CD4-positive, alpha-beta T cell treated with Interleukin-10 for 1 hour (primary cell): ENCODE results near the gene PDXK.

Experiments
- DNase-seq: peaks from one replicate; pipeline ENCODE4 v3.0.0-alpha.2; 2020

The PDXK gene

GRCh38 chr21:43744725-43745124 is 25.8 kb downstream of the PDXK start:
- no peak for DNase-seq

- DNase-seq: no peak
These were observed 27.0 kb downstream of the PDXK start for GRCh38 chr21:43745772-43746517.

- DNase-seq: no peak
These were observed 29.7 kb downstream of the PDXK start for GRCh38 chr21:43748622-43749021.

DNA sequence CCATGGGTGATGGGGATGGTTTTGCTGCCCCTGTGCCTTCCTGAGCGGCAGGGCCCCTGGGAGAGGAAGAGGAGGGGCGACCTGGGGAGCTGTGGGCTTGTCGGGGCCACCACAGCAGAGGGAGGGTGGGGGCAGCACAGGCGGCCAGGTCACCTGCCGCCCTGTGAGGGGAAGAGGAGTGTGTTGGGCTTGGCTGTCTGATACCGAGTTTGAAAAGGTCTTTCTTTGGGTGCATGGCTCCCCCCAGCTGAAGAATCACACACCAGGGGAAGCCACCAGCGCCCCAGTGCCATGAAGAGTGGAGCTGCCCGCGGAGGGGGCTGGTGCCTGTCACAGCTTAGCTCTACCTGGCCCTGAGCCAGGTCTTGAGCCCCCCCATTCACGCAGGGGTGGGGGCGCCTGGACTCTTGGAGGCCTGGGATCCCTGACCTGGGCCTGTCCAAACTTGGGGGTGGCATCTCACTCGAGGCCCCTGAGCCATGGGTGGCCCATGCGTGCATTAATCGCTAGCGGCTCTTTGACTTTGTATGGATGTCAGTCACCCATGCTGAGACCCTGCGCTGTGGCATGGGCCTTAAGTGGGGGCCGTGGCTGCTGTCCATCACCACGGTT is 30.8 kb downstream of the PDXK start:
- DNase-seq: no peak

GRCh38 chr21:43750339-43751033 is 31.6 kb downstream of the PDXK start:
- DNase-seq: no peak

DNA sequence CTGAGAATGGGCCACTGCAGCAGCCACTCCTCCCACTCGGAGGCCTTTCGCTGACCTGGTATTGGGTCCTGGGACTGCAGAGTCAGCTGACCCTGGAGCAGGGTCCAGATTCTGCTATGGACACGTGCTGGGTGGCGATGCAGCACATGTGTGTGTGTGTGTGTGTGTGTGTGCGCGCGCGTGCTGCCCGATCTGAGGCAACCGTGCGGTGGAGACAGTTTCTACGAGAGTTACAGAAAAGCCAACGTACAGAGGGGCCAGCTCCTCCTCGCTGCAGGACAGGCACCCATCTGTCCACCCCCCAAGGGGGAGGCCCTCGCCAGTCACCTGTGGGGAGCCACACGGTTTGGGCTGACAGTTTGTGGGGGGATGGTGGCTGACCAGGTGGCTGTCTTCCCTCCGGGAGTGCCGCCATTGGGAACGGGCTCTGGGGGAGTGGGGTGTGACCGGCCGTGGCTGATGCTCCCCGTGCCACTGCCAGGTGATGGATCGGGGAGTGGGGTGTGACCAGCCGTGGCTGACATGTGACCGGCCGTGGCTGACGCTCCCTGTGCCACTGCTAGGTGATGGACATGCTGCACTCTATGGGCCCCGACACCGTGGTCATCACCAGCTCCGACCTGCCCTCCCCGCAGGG is 33.1 kb downstream of the PDXK start:
- no peak for DNase-seq

DNA sequence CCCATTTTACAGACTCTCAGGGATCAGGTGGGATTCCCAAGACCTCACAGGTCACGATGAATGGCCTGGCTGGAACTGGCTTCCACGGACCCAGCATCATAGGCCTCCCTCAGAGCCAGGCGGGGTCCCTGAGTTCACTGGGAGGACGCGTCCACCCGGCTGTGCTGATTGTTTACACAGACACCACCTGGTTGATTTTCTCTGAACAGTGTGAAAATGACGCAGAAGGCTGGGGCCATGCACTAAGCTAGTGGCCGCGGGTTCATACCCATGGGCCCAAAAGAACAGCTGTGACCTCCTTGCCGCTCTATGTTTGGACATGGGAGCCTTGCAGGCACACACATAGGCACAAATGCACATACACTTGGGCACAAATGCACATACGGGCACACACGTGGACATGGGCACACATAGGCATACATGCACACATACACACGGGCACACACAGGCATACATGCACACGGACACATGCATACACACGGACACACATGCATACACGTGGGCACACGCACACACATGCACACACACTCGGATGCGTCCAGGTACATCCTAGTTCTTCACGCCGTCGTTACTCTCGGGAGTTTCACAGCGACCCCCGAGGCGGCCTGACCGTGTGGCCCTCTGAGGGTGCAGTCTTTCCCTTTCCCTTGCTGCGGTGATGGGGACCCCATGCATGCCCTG is 34.0 kb downstream of the PDXK start:
- DNase-seq: no peak

- DNase-seq: no peak
These were observed 34.5 kb downstream of the PDXK start for GRCh38 chr21:43753439-43753799.

DNA sequence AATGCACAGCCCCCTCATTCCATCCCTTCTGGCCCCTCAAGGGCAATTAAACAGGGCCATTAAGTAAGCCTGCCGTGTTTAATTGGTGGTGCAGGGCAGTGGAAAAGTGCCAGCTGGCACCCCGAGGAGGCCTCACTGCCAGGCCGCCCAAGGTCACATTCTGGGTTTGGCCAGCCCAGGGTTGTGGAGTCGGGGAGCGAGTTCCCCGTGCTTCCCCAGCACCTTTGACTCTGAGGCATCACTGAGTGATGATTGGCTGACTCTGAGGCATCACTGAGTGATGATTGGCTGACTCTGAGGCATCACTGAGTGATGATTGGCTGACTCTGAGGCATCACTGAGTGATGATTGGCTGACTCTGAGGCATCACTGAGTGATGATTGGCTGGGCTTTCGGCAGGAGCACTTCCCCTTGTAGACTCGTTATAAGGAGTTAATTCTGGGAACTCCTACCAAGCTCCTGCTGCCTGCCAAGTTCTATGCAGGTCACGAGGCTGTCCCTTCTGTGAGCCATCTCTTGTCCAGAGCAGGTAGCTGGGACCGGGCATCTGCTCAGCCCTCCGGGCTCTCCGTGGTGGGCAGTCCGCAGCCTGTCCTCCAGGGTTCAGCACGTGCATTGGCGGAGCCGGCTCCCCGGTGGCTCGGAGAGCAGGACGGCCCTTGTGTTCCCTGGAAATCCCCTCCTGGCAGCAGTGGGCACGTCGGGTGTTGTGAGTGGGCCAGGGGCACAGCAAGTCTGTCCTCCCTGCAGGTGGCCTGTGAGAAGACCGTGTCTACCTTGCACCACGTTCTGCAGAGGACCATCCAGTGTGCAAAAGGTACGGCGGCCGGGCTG is 36.2 kb downstream of the PDXK start:
- DNase-seq: no peak

GRCh38 chr21:43755820-43756594 is 37.1 kb downstream of the PDXK start:
- DNase-seq: no peak

GRCh38 chr21:43757601-43758000 is 38.7 kb downstream of the PDXK start:
- no peak for DNase-seq

DNA sequence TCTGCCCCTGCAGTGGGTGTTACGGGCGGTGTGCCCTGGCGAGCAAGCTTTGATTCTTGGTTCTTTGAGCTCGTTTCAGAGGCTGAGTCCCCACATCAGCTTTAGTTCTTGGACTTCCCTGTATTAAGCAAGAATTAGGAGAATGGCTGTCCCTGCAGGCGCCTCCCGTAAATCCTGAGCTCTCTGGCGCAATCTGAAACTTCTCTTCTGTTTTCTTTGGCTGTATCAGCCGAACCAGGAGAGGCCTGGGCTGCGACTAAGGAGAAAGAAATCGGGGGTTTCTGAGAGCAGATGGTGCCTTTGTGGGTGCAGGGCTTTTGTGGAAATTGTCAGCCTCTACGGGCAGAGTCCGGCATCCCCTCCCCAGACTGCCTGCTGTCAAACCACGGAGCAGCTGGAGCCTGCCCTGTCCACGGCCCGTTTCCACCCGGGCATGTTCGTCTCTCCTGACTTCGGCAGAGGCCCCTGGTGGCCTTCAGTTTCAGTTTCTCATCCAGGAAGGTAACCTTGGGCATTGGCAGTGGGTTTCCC is 39.2 kb downstream of the PDXK start:
- no peak for DNase-seq

DNA sequence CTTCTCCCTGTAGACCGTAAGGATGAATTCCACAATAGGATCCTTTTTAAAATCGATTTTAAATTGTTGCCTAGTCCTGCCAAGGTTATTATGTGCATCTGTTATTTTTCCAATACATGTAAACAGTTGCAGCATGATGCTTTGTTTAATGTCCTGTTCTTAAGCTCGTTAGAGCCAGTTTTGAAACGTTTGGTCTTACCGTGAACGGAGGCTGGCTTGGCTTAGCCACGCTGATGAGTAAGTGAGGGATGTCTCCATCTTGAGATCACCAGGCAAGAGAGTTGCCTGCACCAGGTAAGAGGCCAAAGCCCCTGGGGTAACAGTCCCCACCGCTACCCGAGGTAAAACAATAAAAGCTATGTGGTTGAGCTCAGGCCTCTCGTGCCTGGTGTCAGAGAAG is 39.9 kb downstream of the PDXK start:
- DNase-seq: no peak

GRCh38 chr21:43759651-43760050 is 40.7 kb downstream of the PDXK start:
- no peak for DNase-seq

DNA sequence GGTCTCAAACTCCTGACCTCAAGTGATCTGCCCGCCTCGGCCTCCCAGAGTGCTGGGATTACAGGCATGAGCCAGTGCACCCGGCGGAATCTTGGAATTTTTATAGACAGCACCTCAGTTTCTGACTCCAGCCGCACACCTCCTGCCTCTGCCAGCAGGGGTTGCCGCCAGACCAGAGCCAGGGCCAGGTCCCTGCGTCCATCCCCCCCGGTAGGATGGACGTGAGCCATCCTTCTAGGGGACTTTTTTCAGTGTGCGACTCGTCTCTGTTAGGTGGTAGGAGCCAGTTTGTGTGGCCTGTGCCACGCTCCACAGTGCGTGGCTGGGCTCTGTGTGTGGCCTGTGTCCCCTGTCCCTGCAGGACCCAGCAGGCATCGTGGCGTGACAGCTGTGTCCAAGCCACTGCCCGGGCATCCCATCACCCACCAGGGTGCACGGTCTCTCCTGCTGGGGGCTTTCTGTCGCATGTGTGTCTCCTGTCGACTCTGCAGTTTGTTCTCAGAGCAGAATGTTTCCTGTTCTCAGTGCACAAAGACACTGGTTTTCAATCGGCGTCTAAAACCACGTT is 41.5 kb downstream of the PDXK start:
- no peak for DNase-seq

DNA sequence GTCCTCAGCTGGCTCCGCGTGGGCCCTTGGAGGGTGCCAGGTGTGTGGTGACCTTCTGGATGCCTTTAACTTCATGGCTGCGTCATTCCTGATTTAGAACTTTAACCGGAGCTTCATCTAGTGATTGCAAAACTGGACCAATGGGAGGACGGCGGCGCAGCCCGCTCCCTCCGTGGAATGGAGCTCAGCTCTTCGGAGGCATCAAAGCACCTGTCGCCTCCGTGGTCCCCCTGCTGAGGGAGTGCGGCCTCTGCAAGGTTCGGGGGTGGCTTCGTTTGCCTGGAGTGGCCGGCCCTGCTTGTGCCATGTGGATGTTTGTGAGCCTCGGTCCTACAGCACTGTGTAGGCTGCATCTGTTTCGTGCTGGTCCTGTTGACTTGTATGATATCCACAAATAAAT is 43.0 kb downstream of the PDXK start:
- DNase-seq: no peak

DNA sequence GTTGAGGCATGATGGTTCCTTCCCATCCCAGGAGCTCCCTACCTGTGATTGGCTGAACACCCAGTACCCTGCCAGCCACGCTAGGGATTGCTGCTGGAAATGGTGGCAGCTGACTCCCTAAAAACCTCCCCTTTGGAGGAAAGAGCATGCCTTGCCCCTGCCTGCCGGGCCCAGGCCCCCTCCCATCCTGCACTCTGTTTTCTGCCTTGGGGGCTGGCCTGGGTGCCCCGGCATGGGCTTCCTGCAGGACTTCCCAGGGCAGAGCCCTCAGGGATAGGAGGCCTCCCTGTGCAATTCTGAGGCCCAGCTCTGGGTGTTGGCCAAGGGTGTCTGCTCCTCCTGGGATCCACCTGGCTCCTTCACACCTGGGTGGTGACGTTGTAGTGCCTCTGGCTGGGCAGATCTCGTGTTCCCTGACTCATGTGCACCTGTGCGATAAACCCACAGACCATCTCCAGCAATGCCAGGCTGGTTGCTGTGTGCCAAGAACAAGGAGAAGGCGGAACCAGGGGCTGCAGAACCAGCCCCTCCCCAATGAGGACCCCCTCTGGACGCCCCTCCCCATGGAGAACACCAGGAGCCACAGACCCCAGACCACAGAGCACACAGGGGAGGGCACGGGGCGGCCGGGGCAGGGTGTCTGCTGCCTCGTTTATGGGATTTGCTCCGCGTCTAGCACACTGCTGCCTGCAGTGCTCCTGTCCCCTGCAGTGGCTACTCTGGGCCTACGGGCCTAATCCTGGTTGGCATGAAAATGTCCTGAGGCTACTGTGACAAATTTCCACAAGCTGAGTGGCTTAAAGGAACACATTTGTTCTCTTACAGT is 43.6 kb downstream of the PDXK start:
- no peak for DNase-seq

DNA sequence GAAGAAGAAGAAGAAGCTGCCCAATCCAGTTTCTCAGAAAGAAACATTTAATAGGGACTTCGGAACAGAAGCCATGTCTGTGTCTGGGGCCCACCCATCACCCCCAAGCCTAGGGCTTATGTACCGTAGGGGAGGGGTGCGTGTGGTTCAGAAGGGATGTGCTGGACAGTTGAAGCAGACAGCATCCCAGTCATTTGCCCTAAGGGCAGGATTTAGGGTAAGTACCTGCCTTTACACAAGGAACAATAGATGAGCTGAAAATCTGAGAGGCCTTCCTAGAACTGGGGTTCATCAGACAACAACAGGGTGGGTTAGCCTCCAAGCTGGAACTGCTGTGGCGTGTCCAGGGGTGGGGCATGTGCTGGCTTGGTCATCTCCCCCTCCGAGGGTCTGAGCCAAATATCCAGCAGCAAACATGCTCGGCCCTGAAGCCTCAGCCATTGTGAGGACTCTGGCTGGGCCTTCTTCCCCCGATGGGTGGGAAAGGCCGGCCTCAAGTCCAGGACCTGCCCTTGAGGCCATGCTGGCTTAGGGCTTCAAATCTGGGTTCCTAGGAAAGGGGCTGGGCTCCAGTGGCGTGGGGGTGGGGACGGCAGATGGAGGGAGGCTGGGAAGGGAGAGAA is 45.1 kb downstream of the PDXK start:
- no peak for DNase-seq
